HG02981 (cell line): Measurements from ENCODE around the gene THSD4.
"Not testable (repeated sequence)": the region's sequence is repeated elsewhere in the genome, so short reads cannot be mapped to it uniquely, and the experiment has no call there.

ENCODE experiments used
- ATAC-seq: cut with Tn5 transposase; IDR thresholded peaks from one replicate; pipeline ENCODE4 v1.9.1; 2021; ENCODE audit warnings: mild to moderate bottlenecking, moderate library complexity; ENCODE audit not compliant: unreplicated experiment

THSD4 gene

GRCh38 chr15:71186267-71186666 is 71.0 kb downstream of the THSD4 start:
- no peak for ATAC-seq

- ATAC-seq = no peak
Measured at GRCh38 chr15:71187078-71187477, 71.8 kb downstream of the THSD4 start.

GRCh38 chr15:71187526-71187925 is 72.3 kb downstream of the THSD4 start:
- ATAC-seq = no peak

GRCh38 chr15:71189718-71190117 is 74.4 kb downstream of the THSD4 start:
- no peak for ATAC-seq

GRCh38 chr15:71191296-71191695 is 76.0 kb downstream of the THSD4 start:
- no peak for ATAC-seq

- ATAC-seq = no peak
Measured at GRCh38 chr15:71192816-71193215, 77.5 kb downstream of the THSD4 start.

- no peak for ATAC-seq
Measured at GRCh38 chr15:71194286-71194685, 79.0 kb downstream of the THSD4 start.

- ATAC-seq = no peak
Measured at GRCh38 chr15:71195242-71195641, 80.0 kb downstream of the THSD4 start.

GRCh38 chr15:71197620-71198019 is 82.3 kb downstream of the THSD4 start:
- ATAC-seq = no peak

- ATAC-seq = no peak
Measured at GRCh38 chr15:71198846-71199245, 83.6 kb downstream of the THSD4 start.

- no peak for ATAC-seq
Measured at GRCh38 chr15:71199384-71200351, 84.4 kb downstream of the THSD4 start.

GRCh38 chr15:71201477-71201876 is 86.2 kb downstream of the THSD4 start:
- no peak for ATAC-seq

- no peak for ATAC-seq
Measured at GRCh38 chr15:71202712-71203111, 87.4 kb downstream of the THSD4 start.

- ATAC-seq = no peak
Measured at GRCh38 chr15:71203586-71204474, 88.6 kb downstream of the THSD4 start.

GRCh38 chr15:71207141-71207540 is 91.9 kb downstream of the THSD4 start:
- no peak for ATAC-seq

GRCh38 chr15:71212146-71212545 is 96.9 kb downstream of the THSD4 start:
- no peak for ATAC-seq

GRCh38 chr15:71213943-71214342 is 98.7 kb downstream of the THSD4 start:
- ATAC-seq = not testable (repeated sequence)

- ATAC-seq = no peak
Measured at GRCh38 chr15:71215126-71215894, 100.0 kb downstream of the THSD4 start.

GRCh38 chr15:71218272-71218805 is 103.1 kb downstream of the THSD4 start:
- no peak for ATAC-seq

GRCh38 chr15:71219101-71219500 is 103.8 kb downstream of the THSD4 start:
- ATAC-seq = no peak

- no peak for ATAC-seq
Measured at GRCh38 chr15:71219645-71220044, 104.4 kb downstream of the THSD4 start.
